ENCODE measurements around the gene ADGRA3. TPM values are rescaled to one million over a fixed set of nuclear protein-coding genes. Genes with fewer than 3 reads are reported as not detected.

The ADGRA3 gene
- total and polyA plus RNA-seq, 2 donors (not counting 3 experiments of a cell fraction or from before 2014, with no cell fraction given), result 17.2 to 36.2 TPM

- Histone ChIP-seq H3K27me3 (ENCODE audit: control insufficient read depth in 2 of 2, insufficient read depth in 2 of 2, low read length in 2 of 2) (no peaks in the 10 kb centered on the region), H3K9ac (replicated peaks; ENCODE audit: extremely low read depth, insufficient read depth, low read length) (no peak overlapping the region), H3K27ac (ENCODE audit: insufficient read depth, low read depth, low read length) (no peak overlapping the region), H3K4me1 (ENCODE audit: control insufficient read depth, extremely low read depth, insufficient read depth, low read length) (no peaks in the 10 kb centered on the region), H2AFZ (ENCODE audit: low read depth, low read length) (no peak overlapping the region), H3K79me2 (ENCODE audit: control insufficient read depth, insufficient read depth, low read length) (peaks cover 47% of the 10 kb centered on the region), H3K9me3 (replicated peaks; ENCODE audit: control insufficient read depth, insufficient read depth, low read length) (no peaks in the 10 kb centered on the region), H3K9me1 (replicated peaks; ENCODE audit: control insufficient read depth, extremely low read depth, insufficient read depth, low read length) (no peaks in the 10 kb centered on the region), H3K4me3 (replicated peaks in 1 of 3; ENCODE audit: insufficient read depth in 1 of 3, low read depth in 1 of 3, low read length in 3 of 3) (no peak overlapping the region), H3K36me3 (ENCODE audit: control insufficient read depth in 2 of 2, extremely low read depth in 1 of 2, insufficient read depth in 2 of 2, low read length in 2 of 2) (no peaks in the 10 kb centered on the region), H3K4me2 (ENCODE audit: insufficient read depth, low read length) (no peak overlapping the region), H4K20me1 (replicated peaks; ENCODE audit: control insufficient read depth, extremely low read depth, insufficient read depth, low read length) (no peaks in the 10 kb centered on the region)
- no peak for FAIRE-seq
- no peak for TF ChIP-seq JUN (IDR thresholded peaks at IDR 0.05; ENCODE audit: borderline replicate concordance, insufficient read depth, insufficient read length, low read depth)
- TF ChIP-seq GATA2 (IDR thresholded peaks at IDR 0.05; ENCODE audit: insufficient read depth, insufficient read length, low read depth, low read length), result no peak
- BruUV-seq (replicated peaks), result no TSS peak
- no peak for DNase-seq (ENCODE audit: low read depth, low spot score)
- ChIA-PET POLR2A (no interaction called here), CTCF (interaction anchor here (0.8 to 1.1 kb wide), 2 partner anchors 9 kb away, joined by 3 read pairs; no protein-coding TSS in a partner anchor)
- dilution Hi-C loops (cut with MboI; ENCODE audit: extremely low pct_ligation_motif_present, low sequenced_read_pairs) (no loop called here), intact Hi-C loops (cut with micrococcal nuclease) (no loop called here)
Measured at GRCh38 chr4:22492987-22493386, 22.9 kb downstream of the ADGRA3 start.

DNA sequence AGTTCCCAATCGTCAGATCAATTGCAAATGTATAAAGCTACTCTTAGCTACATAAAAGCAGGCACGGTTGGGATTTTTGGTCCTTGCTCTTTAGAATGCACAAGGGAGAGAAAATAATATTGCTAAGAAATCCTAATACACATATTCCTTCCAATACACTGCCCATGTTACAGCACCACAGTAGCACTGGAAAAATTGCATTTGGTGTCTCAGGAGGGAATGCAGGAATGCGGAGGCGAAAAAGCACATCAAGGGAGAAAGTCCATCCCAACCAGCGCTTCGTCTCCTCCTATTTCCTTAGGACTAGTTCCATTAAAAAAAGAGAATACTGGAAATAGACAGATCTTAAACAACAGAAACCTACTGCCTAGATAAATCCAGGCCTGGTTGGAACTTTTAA, 23.9 kb downstream of the ADGRA3 start:
- Histone ChIP-seq H4K20me1 (replicated peaks; ENCODE audit: control insufficient read depth, extremely low read depth, insufficient read depth, low read length) (no peaks in the 10 kb centered on the region), H3K36me3 (ENCODE audit: control insufficient read depth in 2 of 2, extremely low read depth in 1 of 2, insufficient read depth in 2 of 2, low read length in 2 of 2) (no peaks in the 10 kb centered on the region), H3K4me2 (ENCODE audit: insufficient read depth, low read length) (no peak overlapping the region), H3K9me3 (replicated peaks; ENCODE audit: control insufficient read depth, insufficient read depth, low read length) (no peaks in the 10 kb centered on the region), H3K9ac (replicated peaks; ENCODE audit: extremely low read depth, insufficient read depth, low read length) (no peak overlapping the region), H3K4me1 (ENCODE audit: control insufficient read depth, extremely low read depth, insufficient read depth, low read length) (no peaks in the 10 kb centered on the region), H3K4me3 (replicated peaks in 1 of 3; ENCODE audit: insufficient read depth in 1 of 3, low read depth in 1 of 3, low read length in 3 of 3) (no peak overlapping the region), H3K79me2 (ENCODE audit: control insufficient read depth, insufficient read depth, low read length) (peaks cover 45% of the 10 kb centered on the region), H3K27ac (ENCODE audit: insufficient read depth, low read depth, low read length) (no peak overlapping the region), H3K9me1 (replicated peaks; ENCODE audit: control insufficient read depth, extremely low read depth, insufficient read depth, low read length) (no peaks in the 10 kb centered on the region), H2AFZ (ENCODE audit: low read depth, low read length) (no peak overlapping the region), H3K27me3 (ENCODE audit: control insufficient read depth in 2 of 2, insufficient read depth in 2 of 2, low read length in 2 of 2) (no peaks in the 10 kb centered on the region)
- BruUV-seq (replicated peaks), result no TSS peak
- ChIA-PET CTCF (interaction anchor here (1.1 kb wide), 1 partner anchor 8 kb away, joined by 3 read pairs; no protein-coding TSS in a partner anchor), POLR2A (no interaction called here)
- TF ChIP-seq FOS (IDR thresholded peaks at IDR 0.05; ENCODE audit: borderline replicate concordance, insufficient read depth, low read length) (no peak), POLR2AphosphoS5 (IDR thresholded peaks at IDR 0.05; ENCODE audit: insufficient read depth, low read depth, low read length) (no peak), POLR2A (IDR thresholded peaks at IDR 0.05; ENCODE audit: low read depth, low read length) (no peak), MAX (IDR thresholded peaks at IDR 0.05; ENCODE audit: insufficient read depth, insufficient read length) (no peak), GATA2 (IDR thresholded peaks at IDR 0.05; ENCODE audit: insufficient read depth, insufficient read length, low read depth, low read length) (no peak), MYC (IDR thresholded peaks at IDR 0.05; ENCODE audit: low read depth, low read length) (no peak), EZH2 (IDR thresholded peaks at IDR 0.05; ENCODE audit: borderline replicate concordance, low read depth, low read length, severe bottlenecking) (no peak), JUN (IDR thresholded peaks at IDR 0.05; ENCODE audit: borderline replicate concordance, insufficient read depth, insufficient read length, low read depth) (no peak)
- TF ChIP-seq, protein P1, sequence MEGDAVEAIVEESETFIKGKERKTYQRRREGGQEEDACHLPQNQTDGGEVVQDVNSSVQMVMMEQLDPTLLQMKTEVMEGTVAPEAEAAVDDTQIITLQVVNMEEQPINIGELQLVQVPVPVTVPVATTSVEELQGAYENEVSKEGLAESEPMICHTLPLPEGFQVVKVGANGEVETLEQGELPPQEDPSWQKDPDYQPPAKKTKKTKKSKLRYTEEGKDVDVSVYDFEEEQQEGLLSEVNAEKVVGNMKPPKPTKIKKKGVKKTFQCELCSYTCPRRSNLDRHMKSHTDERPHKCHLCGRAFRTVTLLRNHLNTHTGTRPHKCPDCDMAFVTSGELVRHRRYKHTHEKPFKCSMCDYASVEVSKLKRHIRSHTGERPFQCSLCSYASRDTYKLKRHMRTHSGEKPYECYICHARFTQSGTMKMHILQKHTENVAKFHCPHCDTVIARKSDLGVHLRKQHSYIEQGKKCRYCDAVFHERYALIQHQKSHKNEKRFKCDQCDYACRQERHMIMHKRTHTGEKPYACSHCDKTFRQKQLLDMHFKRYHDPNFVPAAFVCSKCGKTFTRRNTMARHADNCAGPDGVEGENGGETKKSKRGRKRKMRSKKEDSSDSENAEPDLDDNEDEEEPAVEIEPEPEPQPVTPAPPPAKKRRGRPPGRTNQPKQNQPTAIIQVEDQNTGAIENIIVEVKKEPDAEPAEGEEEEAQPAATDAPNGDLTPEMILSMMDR (IDR thresholded peaks at IDR 0.05; ENCODE audit: extremely low read depth in 1 of 2, insufficient read depth in 1 of 2, low read depth in 1 of 2, low read length in 2 of 2), result no peak
- DNase-seq (ENCODE audit: low read depth, low spot score) (no peak), FAIRE-seq (no peak)
- dilution Hi-C loops (cut with MboI; ENCODE audit: extremely low pct_ligation_motif_present, low sequenced_read_pairs), result no loop called here
- intact Hi-C loops (cut with micrococcal nuclease), result no loop called here

Data from endothelial cell of umbilical vein (primary cell).